Adrenal gland (tissue), 12 donors: ENCODE measurements around the gene SWI5. TPM values are rescaled to one million over a fixed set of nuclear protein-coding genes. Genes with fewer than 3 reads are reported as not detected.

Experiments
- DNase-seq, 7 donors: peaks; one replicate each; pipeline ENCODE4 v3.0.0-alpha.2; 2019 to 2020
- H3K27ac ChIP-seq, 5 donors: fragments of 200-600 bp; sonication (generic) in 4 of 5; 1 replicate in 3 of 5; 2 replicates in 2 of 5; pipeline versions ENCODE4 v1.5.1 to v1.8.0; 2016 to 2020; ENCODE audit warnings: mild to moderate bottlenecking in 1 of 5
- H3K27me3 ChIP-seq: fragments of 200-600 bp; 2 replicates; pipeline ENCODE4 v1.8.0; 2021
- H3K36me3 ChIP-seq, 2 donors: fragments of 200-600 bp; replicated peaks in 1 of 2; 1 replicate in 1 of 2; 2 replicates in 1 of 2; pipeline versions ENCODE4 v1.5.1 to v1.8.0; 2018 to 2022
- H3K4me1 ChIP-seq, 2 donors: fragments of 200-600 bp; replicated peaks in 1 of 2; 1 replicate in 1 of 2; 2 replicates in 1 of 2; pipeline versions ENCODE4 v1.5.1 to v1.8.0; 2018 to 2021
- H3K4me3 ChIP-seq, 4 donors: fragments of 200-600 bp; sonication (generic) in 3 of 4; one replicate each; pipeline ENCODE4 v1.5.1; 2016 to 2018
- H3K9me3 ChIP-seq, 3 donors: fragments of 200-600 bp; sonication (generic) in 1 of 3; replicated peaks in 1 of 3; 1 replicate in 2 of 3; 2 replicates in 1 of 3; pipeline versions ENCODE4 v1.5.1 to v1.8.0; 2016 to 2021
- POLR2A ChIP-seq, 2 donors: fragments of 450-650 bp; IDR thresholded peaks; one replicate each; pipeline ENCODE4 v1.6.1; 2017; ENCODE audit warnings: antibody characterized with exemption in 2 of 2, mild to moderate bottlenecking in 2 of 2, moderate library complexity in 1 of 2
- WGBS, 4 donors: extraction: QIAGEN DNeasy Blood & Tissue Kit in 2 of 4; methylation state at CpG; one replicate each; pipeline versions ENCODE4 v1.1.5 to v1.1.7; 2013 to 2017; 5-methylcytosine and 5-hydroxymethylcytosine counted together
- intact Hi-C, 2 donors: fragments of 100-400 bp; cut with DNase I; formaldehyde crosslinking; loops; one replicate each; pipeline versions ENCODE4 v1.14.1 to v1.15.0; 2022 to 2023
- polyA plus RNA-seq, 3 donors: library from polyadenylated mRNA; stranded (reverse); fragments of 200-250 nt in 2 of 3; fragments of 350-450 nt in 1 of 3; fragmentation: Illumina TruSeq in 1 of 3; extraction: RNeasy Lipid Tissue Mini Kit (QIAGEN cat#74804) in 1 of 3; gene quantifications; one replicate each; pipeline ENCODE4 v1.2.3, GENCODE V29; 2013 to 2014
- total RNA-seq, 9 donors: library from RNA; depleted of rRNA in 4 of 9; stranded (reverse); fragments of >200 nt in 4 of 9; fragments of 120-200 nt in 1 of 9; fragmentation: NEBNext Ultra II Directional in 1 of 9; extraction: Animal tissue kit (Norgen Biotek cat#: 25700) in 1 of 9; gene quantifications; one replicate each; pipeline versions ENCODE4 v1.1.0 to v1.2.4, GENCODE V29; 2013 to 2023
- TF ChIP-seq, protein P1 (sequence below), 6 experiments: fragments of 450-650 bp in 4 of 6; fragments of 200-600 bp in 2 of 6; sonication (generic) in 1 of 6; IDR thresholded peaks; 1 replicate in 5 of 6; 2 replicates in 1 of 6; pipeline versions ENCODE4 v1.5.1 to v1.8.0; 2016 to 2021; ENCODE audit warnings: antibody characterized with exemption in 6 of 6, mild to moderate bottlenecking in 2 of 6, moderate library complexity in 1 of 6
- donor health status: healthy with polysubstance abuse.
- donor health status: Bipolar disorder and iron deficiency.
- donor health status: DM: yes; HTN: yes; CAD: no.
- donor health status: DM: no; HTN: no; CAD: no.
- donor health status: DM: no; HTN: no; CAD: no.
- donor health status: DM: yes; HTN: yes; CAD: no.

SWI5 gene
- total and polyA plus RNA-seq, 12 donors: 17.7 to 58.9 (median 26.4) TPM

DNA sequence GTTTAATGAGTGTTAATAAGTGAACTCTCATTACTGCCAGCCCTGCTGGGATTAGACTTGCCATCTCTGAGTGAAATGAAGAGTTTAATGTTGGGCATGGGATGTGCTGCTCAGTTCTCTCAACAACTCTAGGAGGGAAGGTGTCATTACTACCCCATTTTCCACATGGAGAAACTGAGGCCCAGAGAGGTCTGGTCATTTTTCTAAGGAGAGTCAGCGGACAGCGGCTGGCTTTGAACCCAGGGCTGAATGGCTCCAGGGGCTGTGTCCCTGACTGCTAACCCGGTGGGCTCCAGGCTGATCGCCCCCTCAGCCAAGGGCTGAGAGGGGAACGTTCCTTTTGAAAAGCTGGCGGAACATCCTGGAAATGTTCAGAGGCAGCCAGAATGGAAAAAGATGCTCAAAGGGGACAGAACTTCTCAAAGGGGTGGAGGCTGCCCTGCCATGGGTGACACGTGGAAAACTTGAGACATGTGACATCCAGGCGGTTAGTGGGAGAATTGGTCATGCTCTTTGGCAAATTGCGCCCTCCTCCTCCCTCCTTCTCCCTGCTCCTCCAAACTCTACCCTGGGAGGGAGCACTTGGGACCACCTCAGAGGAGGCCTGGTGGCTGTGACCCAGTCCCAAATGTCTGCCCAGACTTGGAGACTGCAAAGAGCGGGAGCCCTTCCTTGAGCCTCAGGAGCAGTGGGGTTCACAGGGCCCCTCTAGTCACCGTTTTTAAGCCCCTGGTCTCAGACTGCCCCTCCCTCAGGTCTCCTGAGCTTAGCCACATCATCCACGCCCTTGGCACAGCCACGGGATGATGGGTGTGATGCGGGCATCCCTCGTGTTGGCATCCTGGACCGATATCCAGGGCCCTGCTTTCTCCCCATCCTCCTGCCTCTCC lies 44.2 kb upstream of the SWI5 start:
- Histone ChIP-seq H3K9me3 (no peaks in the 10 kb centered on the region), H3K27ac (no peak overlapping the region), H3K4me3 (no peak overlapping the region), H3K27me3 (no peaks in the 10 kb centered on the region), H3K36me3 (no peaks in the 10 kb centered on the region), H3K4me1 (no peaks in the 10 kb centered on the region)
- no peak for DNase-seq
- intact Hi-C loops: no loop called here
- 69 to 81% (median 75%) methylated on average over 10 to 16 of the region's 16 CpGs for WGBS, 4 donors
- TF ChIP-seq, protein P1, sequence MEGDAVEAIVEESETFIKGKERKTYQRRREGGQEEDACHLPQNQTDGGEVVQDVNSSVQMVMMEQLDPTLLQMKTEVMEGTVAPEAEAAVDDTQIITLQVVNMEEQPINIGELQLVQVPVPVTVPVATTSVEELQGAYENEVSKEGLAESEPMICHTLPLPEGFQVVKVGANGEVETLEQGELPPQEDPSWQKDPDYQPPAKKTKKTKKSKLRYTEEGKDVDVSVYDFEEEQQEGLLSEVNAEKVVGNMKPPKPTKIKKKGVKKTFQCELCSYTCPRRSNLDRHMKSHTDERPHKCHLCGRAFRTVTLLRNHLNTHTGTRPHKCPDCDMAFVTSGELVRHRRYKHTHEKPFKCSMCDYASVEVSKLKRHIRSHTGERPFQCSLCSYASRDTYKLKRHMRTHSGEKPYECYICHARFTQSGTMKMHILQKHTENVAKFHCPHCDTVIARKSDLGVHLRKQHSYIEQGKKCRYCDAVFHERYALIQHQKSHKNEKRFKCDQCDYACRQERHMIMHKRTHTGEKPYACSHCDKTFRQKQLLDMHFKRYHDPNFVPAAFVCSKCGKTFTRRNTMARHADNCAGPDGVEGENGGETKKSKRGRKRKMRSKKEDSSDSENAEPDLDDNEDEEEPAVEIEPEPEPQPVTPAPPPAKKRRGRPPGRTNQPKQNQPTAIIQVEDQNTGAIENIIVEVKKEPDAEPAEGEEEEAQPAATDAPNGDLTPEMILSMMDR (IDR thresholded peaks at IDR 0.05): no peak
- no peak for TF ChIP-seq POLR2A (IDR thresholded peaks at IDR 0.05)

DNA sequence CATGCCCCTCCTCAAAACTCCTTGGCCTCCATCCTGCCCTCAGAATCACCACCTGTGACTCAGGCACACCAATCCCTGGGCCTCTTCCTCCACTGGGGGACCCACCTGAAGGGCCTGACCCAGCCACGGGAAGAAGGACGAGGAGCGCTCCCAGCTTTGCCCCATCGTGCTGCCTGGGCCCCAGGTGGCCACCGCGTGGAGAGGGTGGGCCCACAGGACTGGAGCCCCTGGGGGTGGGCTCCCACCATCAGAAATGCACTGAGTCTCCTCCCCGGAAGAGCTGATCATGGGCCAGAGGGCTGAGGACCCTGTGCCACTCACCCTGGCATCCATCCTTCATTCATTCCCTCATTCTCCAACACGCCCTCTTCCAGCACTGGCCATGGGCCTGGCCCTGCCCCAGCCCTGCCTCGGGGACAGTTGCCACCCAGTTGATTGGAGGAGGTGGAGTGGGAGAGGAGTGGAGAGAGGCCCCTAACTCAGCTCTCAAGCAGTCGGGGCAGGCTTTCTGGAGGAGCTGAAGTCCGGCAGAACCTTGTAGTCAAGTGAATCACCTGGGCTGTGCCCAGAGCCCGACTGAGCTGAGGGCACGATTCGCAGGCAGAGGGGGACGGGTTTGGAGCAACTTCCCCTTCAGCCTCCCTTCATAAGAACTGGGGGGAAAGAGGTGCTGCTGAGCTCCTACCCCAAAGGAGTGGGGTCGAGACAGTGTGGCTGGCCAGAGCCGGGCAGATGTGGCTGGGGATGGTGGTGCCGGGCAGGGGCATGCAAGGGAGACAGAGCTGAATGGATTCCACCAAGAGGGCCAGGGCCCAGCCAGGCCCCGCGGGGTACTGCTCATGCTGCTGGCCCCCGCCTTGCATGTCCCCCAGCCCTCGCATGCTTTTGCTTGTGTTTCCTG lies 43.3 kb upstream of the SWI5 start:
- H3K27me3 ChIP-seq: no peaks in the 10 kb centered on the region
- no peaks in the 10 kb centered on the region for H3K9me3 ChIP-seq
- DNase-seq: no peak
- no peak overlapping the region for H3K4me3 ChIP-seq
- 81 to 89% (median 85%) methylated on average over 14 to 22 of the region's 22 CpGs for WGBS, 4 donors
- no peak for TF ChIP-seq POLR2A (IDR thresholded peaks at IDR 0.05)
- TF ChIP-seq, protein P1 (IDR thresholded peaks at IDR 0.05): no peak
- intact Hi-C loops: no loop called here
- H3K36me3 ChIP-seq: no peaks in the 10 kb centered on the region
- no peaks in the 10 kb centered on the region for H3K4me1 ChIP-seq
- no peak overlapping the region for H3K27ac ChIP-seq

DNA sequence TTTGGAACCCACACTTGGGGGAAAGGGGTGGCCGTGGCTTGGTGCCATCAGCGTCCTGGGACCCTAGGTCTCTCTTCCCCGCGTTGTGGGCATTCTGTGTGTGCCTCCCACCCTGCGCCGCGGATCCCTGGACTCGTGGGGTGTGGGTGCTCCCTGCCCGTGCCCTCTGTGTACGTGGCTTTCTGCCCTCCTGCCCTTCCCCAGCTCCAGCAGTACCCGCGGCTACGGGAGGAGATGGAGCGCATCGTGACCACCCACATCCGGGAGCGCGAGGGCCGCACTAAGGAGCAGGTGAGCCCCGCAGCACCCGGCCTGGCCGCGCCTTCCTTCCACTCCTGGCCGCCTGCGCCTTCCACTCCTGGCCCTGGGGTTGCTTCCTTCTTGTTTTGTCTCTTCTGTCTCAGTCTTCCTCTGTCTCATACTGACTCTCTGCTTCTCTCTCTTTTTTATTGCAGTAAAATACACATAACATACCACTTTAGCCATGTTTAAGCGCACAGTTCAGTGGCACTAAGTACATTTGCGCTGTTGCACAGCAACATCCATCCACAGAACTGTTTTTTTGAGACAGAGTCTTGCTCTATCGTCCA lies 42.2 kb upstream of the SWI5 start:
- TF ChIP-seq, protein P1 (IDR thresholded peaks at IDR 0.05): no peak
- no peak for TF ChIP-seq POLR2A (IDR thresholded peaks at IDR 0.05)
- intact Hi-C loops: no loop called here
- no peaks in the 10 kb centered on the region for H3K36me3 ChIP-seq
- H3K27me3 ChIP-seq: no peaks in the 10 kb centered on the region
- H3K9me3 ChIP-seq: no peaks in the 10 kb centered on the region
- no peak for DNase-seq
- H3K4me3 ChIP-seq: no peak overlapping the region
- no peak overlapping the region for H3K27ac ChIP-seq
- whole genome bisulfite sequencing, 4 donors: 79 to 91% (median 88%) methylated on average over 14 to 28 of the region's 28 CpGs
- no peaks in the 10 kb centered on the region for H3K4me1 ChIP-seq

DNA sequence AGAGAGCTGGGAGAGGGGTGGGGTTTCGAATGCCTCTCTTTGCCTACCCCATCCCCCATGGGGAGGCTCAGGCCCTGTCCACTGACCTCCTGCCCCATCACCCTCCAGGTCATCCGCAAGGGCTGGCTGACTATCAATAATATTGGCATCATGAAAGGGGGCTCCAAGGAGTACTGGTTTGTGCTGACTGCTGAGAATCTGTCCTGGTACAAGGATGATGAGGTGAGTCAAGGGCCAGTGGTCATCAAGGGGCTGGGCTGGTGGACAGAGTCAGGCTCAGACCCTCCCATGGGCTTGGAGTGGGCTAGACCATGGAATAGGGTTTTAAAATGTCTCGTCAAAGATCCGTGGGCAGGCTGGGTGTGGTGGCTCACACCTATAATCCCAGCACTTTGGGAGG lies 34.0 kb upstream of the SWI5 start:
- no peaks in the 10 kb centered on the region for H3K27me3 ChIP-seq
- H3K4me3 ChIP-seq: no peak overlapping the region
- WGBS, 4 donors: 89 to 98% (median 91%) methylated on average over 4 of the region's 4 CpGs
- intact Hi-C loops: no loop called here
- TF ChIP-seq, protein P1 (IDR thresholded peaks at IDR 0.05): no peak
- no peak for TF ChIP-seq POLR2A (IDR thresholded peaks at IDR 0.05)
- H3K4me1 ChIP-seq: peaks cover 0 to 12% of the 10 kb centered on the region in 2 donors
- H3K36me3 ChIP-seq: no peaks in the 10 kb centered on the region
- no peak for DNase-seq
- no peaks in the 10 kb centered on the region for H3K9me3 ChIP-seq
- H3K27ac ChIP-seq: no peak overlapping the region
